Activated naive CD8-positive, alpha-beta T cell treated with anti-CD3 and anti-CD28 coated beads, Interleukin-2, amount 50 U/mL, for 24 hours (primary cell): ENCODE results near the gene BTBD1.
"Not testable (repeated sequence)": the region's sequence is repeated elsewhere in the genome, so short reads cannot be mapped to it uniquely, and the experiment has no call there.

ENCODE experiments used
- ATAC-seq: fragments of 150-1000 bp; cut with Tn5 transposase; one replicate; pipeline ENCODE4 v1.10.0; 2021
- DNase-seq: peaks from one replicate; pipeline ENCODE4 v3.0.0; 2021
- H3K27ac Mint-ChIP-seq: one replicate; pipeline ENCODE4 v1.8.0; 2021; ENCODE audit warnings: mild to moderate bottlenecking, mixed read lengths
- H3K27me3 Mint-ChIP-seq: one replicate; pipeline ENCODE4 v1.8.0; 2021; ENCODE audit warnings: mixed read lengths
- H3K36me3 Mint-ChIP-seq: one replicate; pipeline ENCODE4 v1.8.0; 2021; ENCODE audit warnings: low read depth, mixed read lengths
- H3K4me1 Mint-ChIP-seq: one replicate; pipeline ENCODE4 v1.8.0; 2021; ENCODE audit warnings: mixed read lengths
- H3K4me3 Mint-ChIP-seq: one replicate; pipeline ENCODE4 v1.8.0; 2021; ENCODE audit warnings: mild to moderate bottlenecking, moderate library complexity, mixed read lengths
- H3K9me3 Mint-ChIP-seq: one replicate; pipeline ENCODE4 v1.8.0; 2021; ENCODE audit warnings: mixed read lengths

BTBD1 gene

GRCh38 chr15:83011271-83012075, 55.6 kb downstream of the BTBD1 start, which contains the start of gene C15orf40:
Gene C15orf40 (minus strand): TSS chr15:83011639. CDS start chr15:83011607, 32 bp downstream.
- DNase-seq (peak; percentile 85), ATAC-seq (peak; percentile 91)
- H3K9me3 Mint-ChIP-seq: peaks cover 14% of the 10 kb centered on the region
- H3K4me3 Mint-ChIP-seq: peak within 1 kb of the TSS; percentile 100
- H3K4me1 Mint-ChIP-seq: peaks cover 46% of the 10 kb centered on the region
- no peaks in the 10 kb centered on the region for H3K27me3 Mint-ChIP-seq
- H3K36me3 Mint-ChIP-seq: peaks cover 37% of the 10 kb centered on the region
- peak within 1 kb of the TSS; percentile 98 for H3K27ac Mint-ChIP-seq

DNA sequence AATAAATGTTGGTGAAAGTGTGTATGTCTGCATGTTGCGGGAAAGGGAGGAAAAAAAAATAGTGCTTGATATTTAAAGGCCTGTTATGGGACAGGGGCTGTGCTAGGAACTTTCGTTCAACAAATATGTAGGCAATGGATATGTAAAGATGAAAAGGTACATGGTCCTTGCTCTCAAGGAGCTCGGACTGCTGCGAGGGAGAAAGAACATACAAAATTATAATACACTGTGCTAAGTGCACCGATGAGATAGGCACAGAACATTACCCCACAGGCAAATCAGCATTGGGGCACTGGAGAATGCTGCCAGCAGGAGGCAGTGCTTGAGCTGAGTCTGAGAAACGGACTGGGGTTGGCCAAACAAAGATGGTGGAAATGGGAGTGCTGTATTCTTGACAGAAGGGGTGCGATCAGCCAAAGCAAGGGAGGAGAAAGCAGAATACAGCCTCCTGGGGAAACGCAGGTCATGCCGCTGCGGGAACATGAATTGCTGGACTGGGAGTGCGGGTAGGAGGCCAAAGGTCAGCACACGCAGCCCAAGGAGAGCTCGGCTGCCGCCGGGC, 56.3 kb downstream of the BTBD1 start:
- Mint-ChIP-seq H3K36me3 (peaks cover 35% of the 10 kb centered on the region), H3K4me3 (peak overlapping the region; percentile 100), H3K27me3 (no peaks in the 10 kb centered on the region), H3K9me3 (peaks cover 14% of the 10 kb centered on the region), H3K4me1 (peaks cover 46% of the 10 kb centered on the region), H3K27ac (peak overlapping the region; percentile 98)
- DNase-seq (peak; percentile 82), ATAC-seq (peak; percentile 63)

GRCh38 chr15:83000672-83001031, 66.4 kb downstream of the BTBD1 start:
- H3K4me3 Mint-ChIP-seq, ATAC-seq, H3K27ac Mint-ChIP-seq, H3K4me1 Mint-ChIP-seq, H3K36me3 Mint-ChIP-seq, DNase-seq, H3K9me3 Mint-ChIP-seq, H3K27me3 Mint-ChIP-seq: not testable (repeated sequence)

DNA sequence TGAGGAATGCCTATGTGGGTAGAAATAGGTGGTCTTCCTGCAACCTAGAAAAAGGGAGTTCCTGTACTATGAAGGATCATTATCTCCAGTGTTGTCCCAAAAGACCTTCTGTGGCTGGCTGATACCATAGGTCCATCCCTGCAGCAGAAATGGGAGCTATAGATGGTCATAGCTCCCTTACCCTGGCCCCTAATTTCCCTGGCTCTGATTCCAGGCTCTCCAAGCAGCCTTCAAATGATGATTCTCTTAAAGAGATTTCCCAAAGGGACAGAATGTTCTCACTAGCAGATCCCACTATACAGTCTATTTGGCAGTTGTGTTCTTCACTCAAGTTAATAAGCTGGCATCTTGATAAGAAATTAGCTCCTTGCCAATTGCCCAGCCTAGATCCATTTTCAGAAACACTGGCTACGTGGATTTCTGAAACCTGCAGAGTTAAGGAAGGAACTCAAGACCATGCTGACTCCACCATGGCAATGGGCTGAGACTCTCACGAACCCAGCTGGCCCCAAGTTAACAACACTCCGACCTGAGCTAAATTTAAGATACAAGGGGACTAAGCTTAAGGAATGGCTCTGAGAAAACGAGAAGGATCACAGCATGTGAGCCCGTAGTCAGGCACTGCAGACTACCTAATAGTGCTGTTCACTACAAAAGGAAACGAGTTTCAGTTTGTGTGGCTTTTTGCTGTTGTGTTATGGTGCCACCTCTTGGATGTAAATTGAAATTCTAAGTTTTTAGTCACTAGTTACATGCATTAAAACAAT, 67.0 kb downstream of the BTBD1 start:
- Mint-ChIP-seq H3K27me3 (no peaks in the 10 kb centered on the region), H3K9me3 (no peaks in the 10 kb centered on the region), H3K4me1 (peaks cover 6% of the 10 kb centered on the region), H3K36me3 (peaks cover 3% of the 10 kb centered on the region), H3K27ac (no peak overlapping the region), H3K4me3 (peak overlapping the region; percentile 57)
- peak; percentile 18 for DNase-seq
- ATAC-seq: peak; percentile 84

DNA sequence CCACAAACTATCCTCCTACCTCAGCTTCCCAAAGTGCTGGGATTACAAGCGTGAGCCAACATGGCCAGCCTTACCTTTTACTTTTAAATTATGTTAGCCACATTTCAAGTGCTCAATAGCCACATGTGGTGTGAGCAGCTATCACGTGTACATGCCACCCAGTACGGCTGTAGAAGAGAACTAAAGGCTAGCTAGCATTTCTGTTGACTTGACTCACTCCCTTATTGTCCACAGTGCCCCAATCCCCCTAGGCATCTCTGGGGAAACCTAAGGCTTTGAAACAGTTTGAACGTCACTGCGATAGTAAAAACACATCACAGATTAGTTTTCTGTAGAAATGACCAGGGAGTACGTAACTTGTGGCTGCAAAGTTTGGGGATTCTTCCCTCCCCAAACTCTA, 67.6 kb downstream of the BTBD1 start:
- Mint-ChIP-seq H3K9me3 (no peaks in the 10 kb centered on the region), H3K27me3 (no peaks in the 10 kb centered on the region), H3K4me3 (no peak overlapping the region), H3K4me1 (peaks cover 6% of the 10 kb centered on the region), H3K36me3 (no peaks in the 10 kb centered on the region), H3K27ac (no peak overlapping the region)
- no peak for DNase-seq
- no peak for ATAC-seq

DNA sequence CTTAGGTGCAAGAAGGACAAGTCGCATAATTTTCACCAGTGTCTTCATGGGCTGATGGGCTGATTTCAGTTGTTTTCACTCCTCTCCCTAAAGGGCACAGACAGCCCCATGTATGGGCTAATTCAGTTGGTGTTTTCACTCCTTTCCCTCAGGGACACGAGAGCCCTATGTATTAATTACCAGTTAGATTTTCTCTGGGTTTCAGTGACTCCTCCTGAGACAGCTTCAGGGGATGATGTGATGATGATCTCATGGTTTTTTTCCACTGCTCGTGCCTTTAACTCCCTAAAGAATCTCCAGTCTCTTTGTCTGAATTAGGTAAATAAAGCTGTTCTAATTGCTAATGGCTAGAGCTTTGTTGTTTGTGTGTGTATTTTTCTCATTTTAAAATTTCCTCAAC, 71.1 kb downstream of the BTBD1 start:
- DNase-seq: no peak
- peaks cover 6% of the 10 kb centered on the region for H3K4me1 Mint-ChIP-seq
- ATAC-seq: no peak
- H3K9me3 Mint-ChIP-seq: no peaks in the 10 kb centered on the region
- peaks cover 3% of the 10 kb centered on the region for H3K36me3 Mint-ChIP-seq
- H3K27me3 Mint-ChIP-seq: no peaks in the 10 kb centered on the region
- H3K4me3 Mint-ChIP-seq: no peak overlapping the region
- no peak overlapping the region for H3K27ac Mint-ChIP-seq

DNA sequence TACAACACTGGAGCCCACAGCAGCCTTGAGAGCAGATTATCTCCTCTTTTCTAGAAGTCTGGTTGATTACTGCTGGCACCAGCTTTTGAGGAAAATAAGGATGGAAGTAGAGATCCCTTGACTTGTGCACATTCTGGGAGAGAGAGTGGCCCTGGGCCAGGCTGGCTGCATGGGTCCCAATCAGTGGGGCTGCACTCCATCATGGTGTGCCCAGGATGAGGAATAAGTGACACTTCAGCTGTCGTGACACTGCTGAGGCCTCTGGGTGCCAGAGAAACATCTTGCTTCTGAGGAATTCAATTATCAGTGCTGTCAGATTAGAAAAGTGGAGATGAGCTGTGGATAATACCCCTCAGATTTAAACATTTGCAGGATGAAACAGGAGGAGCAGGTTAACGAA, 72.0 kb downstream of the BTBD1 start:
- no peaks in the 10 kb centered on the region for H3K9me3 Mint-ChIP-seq
- no peak overlapping the region for H3K4me3 Mint-ChIP-seq
- ATAC-seq (no peak), DNase-seq (no peak)
- H3K27me3 Mint-ChIP-seq: no peaks in the 10 kb centered on the region
- peaks cover 3% of the 10 kb centered on the region for H3K4me1 Mint-ChIP-seq
- H3K36me3 Mint-ChIP-seq: peaks cover 8% of the 10 kb centered on the region
- H3K27ac Mint-ChIP-seq: no peak overlapping the region

DNA sequence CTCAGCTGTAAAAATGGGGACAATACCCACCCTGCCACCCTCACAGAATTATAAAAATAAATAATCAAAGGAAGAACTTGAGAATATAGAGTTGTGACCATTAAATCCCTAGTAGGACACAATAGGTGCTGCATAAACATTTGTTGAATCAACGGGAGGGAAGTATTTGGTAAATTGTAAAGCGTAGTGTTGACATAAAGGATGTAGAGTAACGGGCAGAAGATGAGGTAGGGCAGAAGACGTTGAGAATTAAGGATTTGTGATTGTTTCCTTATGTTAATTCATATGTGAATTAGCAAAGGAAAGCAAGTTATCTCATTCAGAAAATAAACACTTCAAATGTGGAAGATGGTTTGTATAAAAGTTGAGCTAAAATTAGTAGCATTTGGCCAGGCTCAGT, 73.9 kb downstream of the BTBD1 start:
- H3K4me1 Mint-ChIP-seq: peaks cover 3% of the 10 kb centered on the region
- peaks cover 19% of the 10 kb centered on the region for H3K36me3 Mint-ChIP-seq
- DNase-seq (no peak), ATAC-seq (no peak)
- H3K27ac Mint-ChIP-seq: no peak overlapping the region
- H3K4me3 Mint-ChIP-seq: no peak overlapping the region
- no peaks in the 10 kb centered on the region for H3K9me3 Mint-ChIP-seq
- no peaks in the 10 kb centered on the region for H3K27me3 Mint-ChIP-seq

GRCh38 chr15:82992436-82992998, 74.5 kb downstream of the BTBD1 start:
- H3K4me1 Mint-ChIP-seq: peaks cover 4% of the 10 kb centered on the region
- no peak for ATAC-seq
- H3K36me3 Mint-ChIP-seq: peaks cover 22% of the 10 kb centered on the region
- H3K27me3 Mint-ChIP-seq: no peaks in the 10 kb centered on the region
- no peak for DNase-seq
- H3K4me3 Mint-ChIP-seq: no peak overlapping the region
- H3K27ac Mint-ChIP-seq: no peak overlapping the region
- H3K9me3 Mint-ChIP-seq: no peaks in the 10 kb centered on the region

DNA sequence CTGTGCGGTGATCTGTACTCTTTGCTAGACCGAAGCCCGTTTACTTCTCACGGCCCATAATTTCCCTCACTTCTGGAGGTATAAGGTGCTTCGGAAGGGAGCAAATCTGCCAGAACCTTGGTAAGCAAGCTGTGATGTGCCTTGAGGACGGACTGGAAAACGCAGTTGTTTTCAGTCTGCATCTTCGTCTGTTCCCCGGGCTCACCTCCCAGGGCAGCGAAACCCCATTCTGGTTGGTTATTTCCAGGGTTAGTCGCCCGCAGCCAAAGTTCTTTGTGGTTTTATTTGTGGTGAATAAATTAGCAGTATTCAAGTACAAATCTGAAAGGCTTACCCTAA, 80.6 kb downstream of the BTBD1 start:
- Mint-ChIP-seq H3K9me3 (no peaks in the 10 kb centered on the region), H3K27me3 (no peaks in the 10 kb centered on the region), H3K27ac (peak overlapping the region; percentile 98), H3K36me3 (peaks cover 22% of the 10 kb centered on the region), H3K4me1 (peaks cover 31% of the 10 kb centered on the region), H3K4me3 (peak overlapping the region; percentile 98)
- peak; percentile 14 for ATAC-seq
- no peak for DNase-seq

- peak; percentile 94 for ATAC-seq
- Mint-ChIP-seq H3K4me3 (peak within 1 kb of the TSS; percentile 98), H3K4me1 (peaks cover 31% of the 10 kb centered on the region), H3K36me3 (peaks cover 21% of the 10 kb centered on the region), H3K9me3 (no peaks in the 10 kb centered on the region), H3K27me3 (no peaks in the 10 kb centered on the region), H3K27ac (peak within 1 kb of the TSS; percentile 98)
- peak; percentile 88 for DNase-seq
These were observed 81.2 kb downstream of the BTBD1 start, which contains the start of gene RAMAC for GRCh38 chr15:82985688-82986441. Gene RAMAC (plus strand): TSS chr15:82986210. CDS start chr15:82989019, 2,809 bp downstream.

GRCh38 chr15:82980981-82981380, 86.1 kb downstream of the BTBD1 start:
- no peak overlapping the region for H3K27ac Mint-ChIP-seq
- H3K27me3 Mint-ChIP-seq: no peaks in the 10 kb centered on the region
- DNase-seq (no peak), ATAC-seq (no peak)
- H3K36me3 Mint-ChIP-seq: no peaks in the 10 kb centered on the region
- peaks cover 21% of the 10 kb centered on the region for H3K4me1 Mint-ChIP-seq
- H3K4me3 Mint-ChIP-seq: no peak overlapping the region
- no peaks in the 10 kb centered on the region for H3K9me3 Mint-ChIP-seq

DNA sequence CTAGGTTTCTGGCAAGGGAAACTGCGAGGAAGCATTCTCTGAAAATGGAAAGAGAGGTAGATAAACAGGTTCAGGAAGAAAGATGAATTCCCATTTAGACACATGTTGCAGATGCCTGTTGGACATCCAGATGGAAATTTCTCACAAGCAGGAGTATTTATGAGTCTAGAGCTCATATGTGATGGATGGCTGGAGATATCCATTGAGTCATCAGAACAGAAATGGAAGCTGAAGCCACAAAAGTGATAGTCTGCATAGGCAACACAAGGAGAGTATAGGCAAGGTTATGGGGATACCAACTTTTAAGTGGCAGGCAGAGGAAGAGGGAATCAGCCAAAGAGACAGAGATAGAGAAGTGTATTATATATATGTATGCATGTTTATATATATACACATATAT, 87.3 kb downstream of the BTBD1 start:
- Mint-ChIP-seq H3K4me1 (peaks cover 9% of the 10 kb centered on the region), H3K4me3 (no peak overlapping the region), H3K27ac (no peak overlapping the region), H3K27me3 (no peaks in the 10 kb centered on the region), H3K36me3 (no peaks in the 10 kb centered on the region), H3K9me3 (no peaks in the 10 kb centered on the region)
- no peak for ATAC-seq
- no peak for DNase-seq

- Mint-ChIP-seq H3K4me1 (peaks cover 7% of the 10 kb centered on the region), H3K27me3 (no peaks in the 10 kb centered on the region), H3K36me3 (no peaks in the 10 kb centered on the region), H3K27ac (no peak overlapping the region), H3K9me3 (no peaks in the 10 kb centered on the region), H3K4me3 (no peak overlapping the region)
- DNase-seq (no peak), ATAC-seq (no peak)
These were observed 88.6 kb downstream of the BTBD1 start for GRCh38 chr15:82978438-82978837.
